EH (cell line): Measurements from ENCODE around the gene TXLNG.
"Not testable (repeated sequence)": the region's sequence is repeated elsewhere in the genome, so short reads cannot be mapped to it uniquely, and the experiment has no call there.

Source experiments
- DNase-seq: peaks from one replicate; pipeline ENCODE4 v3.0.0-alpha.2; 2015; ENCODE audit warnings: low read depth

The TXLNG gene

GRCh38 chrX:16786139-16786790 lies at the start of gene TXLNG:
TSS of gene TXLNG (plus strand) at chrX:16786466. CDS start at chrX:16786488, 22 bp downstream.
- peak; percentile 98 for DNase-seq

GRCh38 chrX:16737024-16737423 lies 49.2 kb upstream of the TXLNG start:
- DNase-seq = no peak

GRCh38 chrX:16739574-16739973 lies 46.7 kb upstream of the TXLNG start:
- no peak for DNase-seq

- peak; percentile 62 for DNase-seq
Observed at GRCh38 chrX:16743604-16744325, 42.5 kb upstream of the TXLNG start.

- DNase-seq = no peak
Observed at GRCh38 chrX:16745102-16745501, 41.2 kb upstream of the TXLNG start.

GRCh38 chrX:16745659-16746058 lies 40.6 kb upstream of the TXLNG start:
- no peak for DNase-seq

- no peak for DNase-seq
Observed at GRCh38 chrX:16748425-16748824, 37.8 kb upstream of the TXLNG start.

- DNase-seq = no peak
Observed at GRCh38 chrX:16750136-16750535, 36.1 kb upstream of the TXLNG start.

- DNase-seq = no peak
Observed at GRCh38 chrX:16754019-16754418, 32.2 kb upstream of the TXLNG start.

- no peak for DNase-seq
Observed at GRCh38 chrX:16756724-16757123, 29.5 kb upstream of the TXLNG start.

GRCh38 chrX:16761500-16761899 lies 24.8 kb upstream of the TXLNG start:
- not testable (repeated sequence) for DNase-seq

GRCh38 chrX:16762579-16762978 lies 23.7 kb upstream of the TXLNG start:
- DNase-seq = no peak

GRCh38 chrX:16765594-16765993 lies 20.7 kb upstream of the TXLNG start:
- no peak for DNase-seq

- no peak for DNase-seq
Observed at GRCh38 chrX:16770970-16771482, 15.2 kb upstream of the TXLNG start.

GRCh38 chrX:16771483-16772398 lies 14.5 kb upstream of the TXLNG start:
- peak; percentile 40 for DNase-seq

- DNase-seq = no peak
Observed at GRCh38 chrX:16772460-16772859, 13.8 kb upstream of the TXLNG start.

GRCh38 chrX:16774746-16775145 lies 11.5 kb upstream of the TXLNG start:
- no peak for DNase-seq

GRCh38 chrX:16778545-16778944 lies 7.7 kb upstream of the TXLNG start:
- DNase-seq = no peak

- no peak for DNase-seq
Observed at GRCh38 chrX:16778993-16779392, 7.3 kb upstream of the TXLNG start.

GRCh38 chrX:16779815-16780214 lies 6.5 kb upstream of the TXLNG start:
- not testable (repeated sequence) for DNase-seq

GRCh38 chrX:16783452-16783851 lies 2.8 kb upstream of the TXLNG start:
- no peak for DNase-seq

- not testable (repeated sequence) for DNase-seq
Observed at GRCh38 chrX:16784440-16784839, 1.8 kb upstream of the TXLNG start.
